Activated CD8-positive, alpha-beta memory T cell treated with anti-CD3 and anti-CD28 coated beads for 36 hours (primary cell): ENCODE results near the gene ZACN. TPM values are rescaled to one million over a fixed set of nuclear protein-coding genes. Genes with fewer than 3 reads are reported as not detected.

ENCODE experiments used
- total RNA-seq, 2 experiments: library from RNA; stranded (reverse); gene quantifications; one replicate each; pipeline ENCODE4 v1.2.3, GENCODE V29; 2021

ZACN gene
- total RNA-seq, 2 experiments from 2014 or later: 2.6 to 3.0 TPM

Other genes starting within 250 kb of the ZACN start
- 100 to 1,000 TPM; 162 to 165 TPM for gene UNC13D, start 234.8 kb upstream of the ZACN start, total RNA-seq
- 10 to 100 TPM; 47.8 to 52.9 TPM for gene WBP2, start 223.8 kb upstream of the ZACN start, total RNA-seq
- 10 to 100 TPM; 15.6 to 17.5 TPM for gene TRIM47, start 200.6 kb upstream of the ZACN start, total RNA-seq
- 10 to 100 TPM; 39.4 to 39.5 TPM for gene TRIM65, start 182.2 kb upstream of the ZACN start, total RNA-seq
- 100 to 1,000 TPM; 162 to 166 TPM for gene MRPL38, start 174.3 kb upstream of the ZACN start, total RNA-seq
- gene FBF1, start 138.1 kb upstream of the ZACN start, total RNA-seq: 10 to 100 TPM; 21.9 to 23.6 TPM
- gene ACOX1, start 100.0 kb upstream of the ZACN start, total RNA-seq: 10 to 100 TPM; 28.4 to 33.7 TPM
- 10 to 100 TPM; 15.0 to 15.8 TPM for gene TEN1, start 99.9 kb upstream of the ZACN start, total RNA-seq
- 1 to 10 TPM; 4.1 to 5.1 TPM for gene CDK3, start 78.3 kb upstream of the ZACN start, total RNA-seq
- gene EVPL, start 51.9 kb upstream of the ZACN start, total RNA-seq: under 1 TPM; 0.10 to 0.21 TPM
- gene SRP68, start 6.7 kb upstream of the ZACN start, total RNA-seq: 100 to 1,000 TPM; 130 to 132 TPM
- gene GALR2, start 4.4 kb upstream of the ZACN start, total RNA-seq: 1 to 10 TPM; 2.2 to 3.1 TPM
- 10 to 100 TPM; 84.6 to 87.0 TPM for gene EXOC7, start 24.6 kb downstream of the ZACN start, total RNA-seq
- gene FOXJ1, start 62.1 kb downstream of the ZACN start, total RNA-seq: 1 to 10 TPM in 1 of 2 experiments, under 1 TPM in 1; 0.99 to 1.4 TPM
- gene RNF157, start 161.3 kb downstream of the ZACN start, total RNA-seq: 10 to 100 TPM; 16.0 to 21.1 TPM
- gene UBALD2, start 186.2 kb downstream of the ZACN start, total RNA-seq: 100 to 1,000 TPM; 163 to 177 TPM
- 1 to 10 TPM; 1.7 to 2.0 TPM for gene QRICH2, start 229.1 kb downstream of the ZACN start, total RNA-seq